ENCODE measurements around the gene TIMM23.
A peak's percentile ranks its signal among the peaks of the same experiment; 100 is the strongest.
"Not testable (repeated sequence)": the region's sequence is repeated elsewhere in the genome, so short reads cannot be mapped to it uniquely, and the experiment has no call there.

TIMM23 gene

DNA sequence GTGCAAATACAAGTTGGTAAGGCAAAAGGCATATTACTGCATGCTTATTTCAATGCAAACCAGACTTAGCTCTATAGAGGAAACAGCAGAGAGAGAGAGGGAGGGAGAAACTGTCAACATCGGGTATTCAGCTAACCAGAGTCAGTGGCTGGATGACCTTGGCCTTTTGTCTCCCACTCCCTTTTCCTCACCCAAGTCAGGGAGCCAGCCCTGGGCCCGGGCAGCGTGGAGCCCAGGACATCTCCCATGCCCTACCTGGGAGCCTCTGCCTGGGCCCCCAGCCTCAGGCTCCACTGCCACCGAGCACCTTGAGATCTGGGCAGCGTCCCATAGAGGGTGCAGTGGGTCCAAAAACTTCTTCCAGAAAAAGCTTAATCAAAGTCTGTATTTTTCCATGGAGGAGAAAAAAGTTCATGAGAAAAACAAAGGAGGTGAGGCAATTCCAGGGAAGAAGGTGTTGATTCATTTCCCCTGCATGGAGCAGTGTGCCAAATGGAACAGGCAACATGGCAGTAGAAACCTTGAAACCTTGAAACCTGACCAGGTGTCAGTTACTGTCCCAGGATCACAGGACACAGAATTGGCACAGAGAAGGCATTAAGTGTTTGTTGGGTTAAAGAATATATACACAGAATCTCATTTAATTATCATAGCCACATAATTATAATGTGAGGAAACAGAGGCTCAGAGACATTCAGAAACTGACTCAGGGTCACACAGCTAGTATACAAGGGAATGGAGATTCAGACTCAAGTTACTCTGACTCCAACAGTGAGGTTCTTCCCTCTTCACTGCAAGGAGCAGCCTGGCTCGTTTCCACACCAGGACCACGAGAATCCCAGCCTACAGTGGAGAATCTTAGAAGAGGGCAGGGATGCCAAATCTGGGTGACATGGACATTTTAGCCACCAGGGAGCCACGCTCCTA is 63.9 kb downstream of the TIMM23 start:
- TF ChIP-seq, protein P1, sequence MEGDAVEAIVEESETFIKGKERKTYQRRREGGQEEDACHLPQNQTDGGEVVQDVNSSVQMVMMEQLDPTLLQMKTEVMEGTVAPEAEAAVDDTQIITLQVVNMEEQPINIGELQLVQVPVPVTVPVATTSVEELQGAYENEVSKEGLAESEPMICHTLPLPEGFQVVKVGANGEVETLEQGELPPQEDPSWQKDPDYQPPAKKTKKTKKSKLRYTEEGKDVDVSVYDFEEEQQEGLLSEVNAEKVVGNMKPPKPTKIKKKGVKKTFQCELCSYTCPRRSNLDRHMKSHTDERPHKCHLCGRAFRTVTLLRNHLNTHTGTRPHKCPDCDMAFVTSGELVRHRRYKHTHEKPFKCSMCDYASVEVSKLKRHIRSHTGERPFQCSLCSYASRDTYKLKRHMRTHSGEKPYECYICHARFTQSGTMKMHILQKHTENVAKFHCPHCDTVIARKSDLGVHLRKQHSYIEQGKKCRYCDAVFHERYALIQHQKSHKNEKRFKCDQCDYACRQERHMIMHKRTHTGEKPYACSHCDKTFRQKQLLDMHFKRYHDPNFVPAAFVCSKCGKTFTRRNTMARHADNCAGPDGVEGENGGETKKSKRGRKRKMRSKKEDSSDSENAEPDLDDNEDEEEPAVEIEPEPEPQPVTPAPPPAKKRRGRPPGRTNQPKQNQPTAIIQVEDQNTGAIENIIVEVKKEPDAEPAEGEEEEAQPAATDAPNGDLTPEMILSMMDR (IDR thresholded peaks at IDR 0.05; ENCODE audit: low read length, missing control alignments), result peak; percentile 9
- H3K4me3 ChIP-seq (replicated peaks; ENCODE audit: low read depth, low read length), result no peak overlapping the region
- no peak for DNase-seq (ENCODE audit: low read depth)

DNA sequence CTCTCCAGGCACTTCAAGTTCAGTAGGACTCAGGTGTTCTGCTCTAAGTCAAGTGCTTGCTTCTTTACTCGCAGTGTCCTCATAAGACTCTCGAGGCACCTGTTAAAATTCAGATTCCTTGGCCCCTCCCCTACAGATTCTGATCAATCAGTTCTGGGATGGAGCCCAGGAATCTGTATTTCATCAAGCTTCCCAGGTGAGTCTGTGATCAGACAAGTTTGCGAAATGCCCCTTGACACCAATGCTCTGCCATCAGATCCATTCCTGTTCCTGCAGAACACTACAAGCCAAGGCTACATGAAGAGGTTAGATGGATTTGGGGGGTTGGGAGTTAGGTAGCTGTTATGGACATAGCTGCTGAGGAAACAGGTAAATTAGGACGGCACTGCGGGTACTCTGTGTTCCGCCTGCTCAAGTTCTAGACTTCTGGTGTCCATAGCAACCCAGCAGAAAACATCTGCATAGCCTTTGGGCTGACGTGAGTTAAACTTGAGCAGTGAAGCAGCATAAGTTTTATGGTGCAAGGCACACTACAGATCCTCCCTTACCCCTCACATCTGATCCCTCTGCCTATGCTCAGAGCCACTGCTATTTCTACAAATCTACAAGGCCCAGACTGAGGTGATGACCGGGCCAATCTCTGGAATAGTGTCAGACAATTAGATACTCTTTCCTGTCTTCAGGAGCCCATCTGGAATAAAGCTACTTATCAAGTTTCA is 65.0 kb downstream of the TIMM23 start:
- no peak for DNase-seq (ENCODE audit: low read depth)
- no peak overlapping the region for H3K4me3 ChIP-seq (replicated peaks; ENCODE audit: low read depth, low read length)
- TF ChIP-seq, protein P1 (IDR thresholded peaks at IDR 0.05; ENCODE audit: low read length, missing control alignments), result no peak

DNA sequence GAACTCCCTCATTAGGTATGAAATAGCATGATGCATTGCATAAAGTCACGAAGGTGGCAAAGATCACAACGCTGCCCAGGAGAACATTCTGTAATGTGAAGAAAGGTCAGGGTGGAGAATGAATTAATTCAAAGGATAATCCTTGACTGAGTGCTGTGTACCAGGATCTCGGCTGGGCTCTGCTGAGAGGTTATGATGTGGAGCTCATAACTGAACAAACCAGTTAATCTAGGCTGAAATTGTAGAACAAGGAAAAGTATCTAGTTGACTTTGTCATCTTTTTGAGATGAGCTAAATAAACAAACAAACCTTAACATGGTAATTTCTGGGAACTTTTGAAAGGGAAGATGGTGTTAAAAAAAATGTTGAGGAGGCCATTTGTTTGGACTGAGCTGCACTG is 67.7 kb downstream of the TIMM23 start:
- no peak overlapping the region for H3K4me3 ChIP-seq (replicated peaks; ENCODE audit: low read depth, low read length)
- TF ChIP-seq, protein P1 (IDR thresholded peaks at IDR 0.05; ENCODE audit: low read length, missing control alignments), result no peak
- no peak for DNase-seq (ENCODE audit: low read depth)

DNA sequence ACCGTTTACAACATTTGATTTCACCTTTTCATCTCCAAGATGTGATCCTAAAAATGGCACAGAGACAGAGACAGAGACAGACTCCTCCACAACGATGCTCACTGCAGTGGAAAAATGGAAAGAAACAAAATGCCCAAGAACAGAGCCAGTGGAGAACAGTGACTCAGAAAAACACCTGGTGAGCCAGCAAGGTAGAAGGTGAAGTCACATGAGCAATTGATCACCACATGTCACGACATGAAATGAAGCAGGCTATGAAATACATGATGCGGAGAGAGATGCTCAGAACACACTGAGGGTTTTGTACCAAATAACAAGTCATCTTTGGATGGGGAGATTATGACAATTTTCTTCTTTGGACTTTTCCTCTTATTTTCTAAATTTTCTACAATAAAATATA is 70.2 kb downstream of the TIMM23 start:
- TF ChIP-seq, protein P1 (IDR thresholded peaks at IDR 0.05; ENCODE audit: low read length, missing control alignments), result no peak
- no peak for DNase-seq (ENCODE audit: low read depth)
- H3K4me3 ChIP-seq (replicated peaks; ENCODE audit: low read depth, low read length), result no peak overlapping the region

DNA sequence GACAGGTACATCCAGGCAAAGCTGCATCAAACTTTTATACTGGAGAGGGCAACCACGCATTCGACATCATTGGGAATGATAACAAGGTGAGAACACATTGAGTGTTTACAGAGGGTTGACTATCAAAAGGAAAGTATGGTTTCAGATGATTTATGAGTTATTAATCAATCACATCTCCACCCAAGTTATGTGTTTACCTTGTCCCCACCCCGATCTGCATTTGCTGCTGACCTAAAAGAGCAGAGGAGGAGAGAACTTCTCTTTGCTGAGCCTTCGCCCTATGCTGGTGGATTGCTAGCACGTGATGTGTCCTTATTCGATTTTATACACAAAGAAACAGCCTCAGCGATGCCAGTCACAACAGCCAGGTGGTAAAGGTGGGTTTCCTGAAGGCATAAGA is 74.0 kb downstream of the TIMM23 start, which contains the start of gene MSMB:
Gene MSMB, minus strand, starts transcription at position 9 of the 400 bp plus-strand sequence. CDS start 32 bp downstream, outside the sequence.
- no peak for DNase-seq (ENCODE audit: low read depth)
- TF ChIP-seq, protein P1 (IDR thresholded peaks at IDR 0.05; ENCODE audit: low read length, missing control alignments), result no peak
- H3K4me3 ChIP-seq (replicated peaks; ENCODE audit: low read depth, low read length), result no peak within 1 kb of the TSS

DNA sequence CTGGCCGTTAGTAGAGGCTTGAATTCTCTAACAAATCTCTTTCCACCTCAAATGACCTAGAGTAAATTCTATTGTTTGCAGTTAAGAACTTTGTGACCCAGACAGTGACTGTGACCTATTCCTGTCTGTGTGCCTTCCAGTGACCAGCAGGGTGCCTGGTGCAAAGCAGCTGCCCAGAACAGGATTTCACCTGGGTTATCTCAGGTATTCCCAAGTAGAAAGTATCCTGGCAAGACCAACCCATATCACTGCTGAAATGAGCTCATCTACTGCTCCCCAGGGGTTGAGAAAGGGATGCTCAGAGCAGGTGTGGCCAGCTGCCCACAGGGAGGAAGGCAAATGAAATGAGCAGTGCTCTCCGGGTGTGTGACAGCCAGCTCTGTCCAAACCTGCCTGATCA is 75.9 kb downstream of the TIMM23 start:
- no peak overlapping the region for H3K4me3 ChIP-seq (replicated peaks; ENCODE audit: low read depth, low read length)
- TF ChIP-seq, protein P1 (IDR thresholded peaks at IDR 0.05; ENCODE audit: low read length, missing control alignments), result no peak
- DNase-seq (ENCODE audit: low read depth), result no peak

DNA sequence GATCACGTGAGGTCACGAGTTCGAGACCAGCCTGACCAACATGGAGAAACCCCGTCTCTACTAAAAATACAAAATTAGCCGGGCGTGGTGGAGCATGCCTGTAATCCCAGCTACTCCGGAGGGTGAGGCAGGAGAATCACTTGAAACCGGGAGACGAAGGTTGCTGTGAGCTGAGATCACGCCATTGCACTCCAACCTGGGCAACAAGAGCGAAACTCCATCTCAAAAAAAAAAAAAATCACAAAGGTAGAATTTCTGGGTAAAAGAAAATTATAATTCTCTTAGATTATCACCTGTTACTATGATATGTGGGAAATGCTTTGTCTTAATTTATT is 77.2 kb downstream of the TIMM23 start:
- DNase-seq (ENCODE audit: low read depth); H3K4me3 ChIP-seq (replicated peaks; ENCODE audit: low read depth, low read length): not testable (repeated sequence)
